ENCODE data around the gene RPRD1B.
A peak's percentile ranks its signal among the peaks of the same experiment; 100 is the strongest.

RPRD1B gene

DNA sequence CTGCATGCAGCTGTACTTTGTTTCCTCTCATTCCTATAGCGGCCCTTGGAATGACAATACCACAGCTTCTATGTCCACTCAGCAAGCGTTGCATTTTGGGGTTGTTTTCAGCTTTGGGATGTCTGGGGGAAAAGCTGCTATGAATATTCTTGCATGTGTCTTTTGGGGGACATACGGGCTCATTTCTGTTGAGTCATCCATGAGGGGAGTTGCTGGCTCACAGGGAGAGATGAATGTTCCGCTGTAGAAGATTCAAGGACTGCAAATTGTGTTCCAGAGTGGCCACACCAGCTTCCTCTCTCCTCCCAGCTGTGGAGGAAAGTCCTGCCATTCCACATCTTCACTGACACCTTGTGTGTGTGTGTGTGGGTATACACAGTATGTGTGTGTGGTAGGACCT, 88.2 kb downstream of the RPRD1B start:
- no peak for DNase-seq (ENCODE audit: low spot score)

DNA sequence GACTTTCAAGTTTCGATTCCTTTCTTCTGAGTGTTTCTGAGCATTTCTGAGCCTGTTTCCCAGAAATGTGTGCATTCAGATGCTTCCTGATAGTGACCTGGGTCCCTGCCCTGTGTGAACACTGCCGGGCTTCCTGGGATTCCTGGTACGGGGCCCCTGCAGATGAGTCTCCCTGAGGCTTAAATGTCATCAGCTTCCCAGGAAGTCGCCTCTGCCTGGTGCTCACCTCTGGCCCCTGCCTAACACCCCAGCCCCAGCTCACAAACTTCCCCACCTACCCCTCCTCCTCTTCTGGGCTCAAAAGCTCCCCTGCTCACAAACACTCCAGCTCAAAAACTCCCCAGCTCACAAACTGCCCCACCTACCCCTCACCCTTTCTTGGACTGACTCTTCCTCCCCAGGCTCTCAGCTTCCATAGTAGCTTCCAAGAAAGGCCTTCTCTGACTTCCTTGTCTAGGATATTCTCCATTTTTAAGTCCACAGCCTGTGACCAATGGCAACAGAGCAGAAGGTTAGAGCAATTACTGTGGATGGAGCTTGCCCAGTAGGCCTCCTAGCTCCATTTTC, 89.6 kb downstream of the RPRD1B start:
- DNase-seq (ENCODE audit: low spot score), result peak; percentile 60

DNA sequence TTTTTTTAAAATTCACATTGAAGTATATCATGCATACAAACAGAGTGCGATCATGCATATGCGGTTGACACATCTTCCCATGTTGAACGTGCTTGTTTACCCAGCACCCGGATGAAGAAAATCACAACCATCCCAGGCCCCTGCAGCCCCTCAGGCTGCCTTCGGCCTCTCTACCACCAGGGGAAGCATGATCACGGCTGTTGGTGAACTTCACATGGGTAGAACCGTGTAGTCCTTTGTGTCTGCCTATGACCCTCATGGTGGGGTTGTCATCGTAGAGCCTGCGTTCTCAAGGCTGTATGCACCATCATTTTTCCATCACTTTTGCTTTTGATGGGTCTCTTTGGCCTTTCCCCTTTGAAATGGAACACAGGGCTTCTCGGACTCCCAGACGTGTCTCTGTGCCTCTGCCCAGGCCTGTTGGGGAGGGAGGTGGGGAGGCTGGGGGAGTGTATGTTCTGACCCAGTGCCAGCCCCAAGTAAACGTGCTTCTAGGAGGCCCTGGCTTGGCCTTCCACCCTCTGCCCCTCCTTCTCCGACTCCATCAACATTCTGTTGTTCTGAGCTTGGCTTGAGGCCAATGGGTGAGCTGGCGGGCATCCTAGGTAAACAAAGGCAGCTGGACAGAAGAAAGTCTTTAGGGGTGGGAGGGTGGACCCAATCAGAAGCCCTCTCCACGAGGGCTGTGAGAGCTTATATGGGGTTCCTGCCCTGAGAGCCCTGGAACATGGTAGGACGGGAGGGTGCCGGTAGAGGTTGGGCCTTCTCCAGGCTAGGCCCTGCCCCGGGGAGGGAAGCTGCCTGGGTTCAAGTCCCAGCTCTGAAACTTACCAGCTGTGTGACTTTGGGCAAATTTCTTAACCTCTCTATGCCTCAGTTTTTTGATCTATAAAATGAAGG, 91.9 kb downstream of the RPRD1B start:
- no peak for DNase-seq (ENCODE audit: low spot score)

DNA sequence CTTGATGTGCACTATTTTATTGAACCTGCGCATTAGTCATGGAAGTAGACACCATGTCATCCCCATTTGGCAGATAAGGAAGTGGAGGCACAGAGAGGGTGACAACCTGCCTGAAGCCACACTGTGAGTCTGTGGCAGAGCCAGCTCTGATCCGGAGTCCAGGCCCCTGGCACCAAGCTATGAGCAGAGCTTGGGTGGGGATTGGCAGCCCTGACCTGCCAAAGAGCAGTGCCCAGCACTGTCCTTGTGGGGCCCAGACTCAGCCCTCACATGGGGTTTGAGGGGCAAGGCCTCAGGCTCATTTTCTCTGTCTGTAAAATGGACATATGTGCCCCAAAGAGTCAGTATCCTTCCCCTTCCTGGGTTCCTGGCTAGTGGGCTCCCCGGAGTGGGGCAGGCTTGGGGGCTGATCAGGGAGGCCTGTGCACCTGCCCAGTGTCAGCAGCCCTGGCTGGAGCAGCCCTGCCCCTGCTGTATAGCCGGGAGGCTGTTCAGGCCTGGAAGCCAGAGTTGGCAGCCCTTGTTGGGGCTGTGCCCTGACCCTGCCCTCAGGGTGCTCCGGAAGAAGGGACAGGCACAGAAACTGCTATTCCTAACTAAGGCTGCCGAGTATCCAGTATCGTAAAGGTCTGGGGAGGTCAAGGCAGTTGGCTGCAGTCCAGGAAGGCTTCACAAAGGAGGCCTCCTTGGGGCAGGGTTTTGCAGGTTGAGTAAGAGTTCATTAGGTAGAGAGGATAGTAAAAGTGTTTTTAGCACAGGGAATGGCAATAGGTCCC, 92.8 kb downstream of the RPRD1B start:
- DNase-seq (ENCODE audit: low spot score), result no peak

DNA sequence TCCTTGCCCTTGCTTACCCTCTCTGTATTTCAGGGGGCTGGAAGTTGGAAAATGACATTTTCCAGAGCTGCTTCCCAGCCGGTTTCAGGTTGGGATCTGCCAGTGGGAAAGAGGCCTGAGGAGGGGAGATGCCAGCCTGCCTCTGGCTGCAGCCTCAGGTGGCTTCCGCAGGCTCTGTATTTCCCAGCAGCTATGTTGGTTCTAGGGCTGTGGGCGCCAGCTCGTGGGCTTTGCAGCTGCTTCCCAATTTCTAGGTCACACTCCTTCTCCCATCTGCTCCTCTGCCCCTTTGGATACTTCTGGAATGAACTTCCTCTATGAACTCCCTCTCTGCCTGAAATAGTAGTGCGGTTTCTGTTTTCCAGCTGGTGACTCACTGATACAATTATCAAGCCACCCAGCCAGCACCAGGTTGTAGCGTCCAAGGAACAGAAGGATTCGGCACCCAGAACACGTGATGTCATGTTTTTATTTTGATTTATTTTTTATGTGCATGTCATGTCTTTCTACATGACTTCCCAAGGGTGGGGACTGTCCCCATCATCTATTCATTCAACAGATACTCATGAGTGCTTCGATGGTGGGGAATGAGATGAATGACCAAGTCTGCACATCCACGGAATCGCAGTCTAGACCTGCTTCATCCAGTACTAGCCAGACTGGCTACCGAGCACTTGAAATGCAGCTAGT, 93.5 kb downstream of the RPRD1B start:
- peak; percentile 96 for DNase-seq (ENCODE audit: low spot score)

DNA sequence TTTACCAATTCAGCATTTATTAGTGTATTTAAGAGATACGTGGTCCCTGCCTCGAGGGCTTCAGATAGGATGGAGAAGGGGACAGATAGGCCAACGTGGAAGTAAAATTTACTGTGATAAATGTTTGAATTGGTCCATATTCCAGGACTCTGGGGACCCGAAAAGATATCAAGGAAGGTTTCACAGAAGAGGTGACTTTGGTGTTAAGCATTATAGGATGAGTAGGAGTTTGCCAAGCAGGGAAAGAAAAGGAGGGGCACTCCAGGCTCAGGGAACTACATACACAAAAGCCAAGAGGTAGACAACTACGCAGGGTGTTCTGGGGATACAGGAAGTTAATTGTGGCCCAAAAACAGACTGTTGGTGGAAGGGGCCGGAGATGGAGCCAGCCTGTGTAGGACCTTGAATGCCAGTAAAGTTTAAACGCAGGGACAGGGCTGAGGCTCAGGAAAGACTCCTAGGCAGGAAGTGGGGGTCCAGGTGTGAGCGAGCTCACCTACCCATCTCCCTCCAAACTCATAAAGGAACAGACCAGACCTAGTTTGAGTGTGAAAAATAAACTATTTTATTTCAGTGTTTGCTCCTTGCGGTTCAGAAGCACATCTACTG, 94.5 kb downstream of the RPRD1B start:
- no peak for DNase-seq (ENCODE audit: low spot score)

DNA sequence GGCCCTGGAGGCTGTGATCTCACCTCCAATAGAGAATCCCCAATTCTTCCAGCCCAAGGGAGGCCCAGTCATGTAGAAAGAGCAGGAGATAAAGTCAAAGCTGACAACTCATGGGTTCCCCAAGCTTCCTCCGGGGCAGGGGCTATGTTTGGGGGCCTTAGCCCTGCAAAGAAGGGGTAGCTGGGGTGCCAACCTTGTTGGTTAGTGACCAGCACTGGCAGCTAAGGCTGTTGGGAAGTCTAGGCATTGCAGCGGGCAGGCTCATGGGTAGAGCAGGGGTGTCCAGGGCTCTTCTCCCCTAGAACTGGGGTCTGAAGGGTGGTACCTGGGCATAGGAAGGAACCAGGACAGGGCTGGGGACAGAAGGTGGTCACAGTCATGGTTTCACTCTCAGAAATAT, 95.1 kb downstream of the RPRD1B start:
- DNase-seq (ENCODE audit: low spot score), result no peak

DNA sequence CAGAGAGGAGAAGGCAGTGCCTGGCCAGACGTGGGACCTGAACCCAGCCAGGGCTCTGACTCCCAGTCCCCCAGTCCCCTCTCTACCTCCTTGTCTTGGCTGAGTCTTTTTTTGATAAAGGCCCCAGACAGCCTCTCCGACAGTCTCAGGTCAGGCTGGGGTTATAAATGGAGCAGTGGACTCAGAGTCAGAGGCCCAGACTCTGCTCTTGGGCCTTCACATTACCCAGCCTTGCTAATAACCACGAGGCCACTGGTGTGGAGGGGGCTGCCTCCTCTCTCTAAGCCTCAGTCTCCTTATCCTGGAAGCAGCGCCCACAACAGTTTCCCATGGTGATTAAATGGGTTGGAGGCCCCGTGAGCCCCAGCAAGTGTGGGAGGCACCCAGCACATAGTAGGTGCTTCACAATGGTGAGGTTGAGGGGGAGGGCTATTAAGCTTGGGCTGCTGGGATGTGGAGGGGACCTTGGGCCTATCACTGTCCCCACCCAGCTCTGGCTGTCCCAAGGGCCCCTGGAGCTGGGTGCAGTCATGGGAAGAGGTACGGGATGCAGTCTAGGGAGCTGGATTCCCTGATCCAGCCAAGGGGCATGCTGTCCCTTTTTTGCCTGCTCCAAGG, 95.8 kb downstream of the RPRD1B start:
- DNase-seq (ENCODE audit: low spot score), result no peak

DNA sequence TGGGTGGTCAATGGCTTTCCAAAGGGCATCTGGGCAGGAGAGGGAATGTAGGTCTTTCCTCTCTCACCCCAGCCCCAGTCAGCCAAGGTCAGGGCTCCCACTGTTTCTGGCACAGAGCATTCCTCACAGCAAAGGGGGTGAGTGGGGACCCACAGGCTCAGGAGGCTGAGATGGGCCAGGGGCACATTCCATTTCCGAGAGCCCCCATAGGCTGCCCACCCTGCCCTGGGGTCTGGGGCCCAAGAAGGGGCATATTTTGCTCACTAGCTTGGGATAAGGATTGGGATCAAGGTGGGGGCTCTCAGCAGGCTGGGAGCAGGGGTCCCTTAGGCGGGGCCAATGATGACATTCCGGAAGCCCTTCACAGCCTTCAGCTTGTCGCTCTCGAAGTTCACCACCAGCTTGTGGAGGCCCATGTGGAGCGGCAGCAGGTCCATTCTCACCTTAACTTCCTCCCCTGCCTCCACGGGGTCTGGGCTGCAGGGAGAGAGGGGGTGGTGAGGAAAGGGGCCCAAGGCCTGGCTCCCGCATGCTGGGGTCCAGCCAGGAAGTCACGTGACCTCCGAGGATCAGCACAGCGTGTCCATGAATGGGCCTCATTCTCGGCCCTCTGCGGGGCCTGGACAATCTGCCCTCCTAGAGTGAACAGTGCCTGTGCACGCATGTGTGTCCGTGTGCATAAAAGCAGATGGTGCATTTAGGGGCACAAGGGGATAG, 96.5 kb downstream of the RPRD1B start:
- DNase-seq (ENCODE audit: low spot score), result no peak

DNA sequence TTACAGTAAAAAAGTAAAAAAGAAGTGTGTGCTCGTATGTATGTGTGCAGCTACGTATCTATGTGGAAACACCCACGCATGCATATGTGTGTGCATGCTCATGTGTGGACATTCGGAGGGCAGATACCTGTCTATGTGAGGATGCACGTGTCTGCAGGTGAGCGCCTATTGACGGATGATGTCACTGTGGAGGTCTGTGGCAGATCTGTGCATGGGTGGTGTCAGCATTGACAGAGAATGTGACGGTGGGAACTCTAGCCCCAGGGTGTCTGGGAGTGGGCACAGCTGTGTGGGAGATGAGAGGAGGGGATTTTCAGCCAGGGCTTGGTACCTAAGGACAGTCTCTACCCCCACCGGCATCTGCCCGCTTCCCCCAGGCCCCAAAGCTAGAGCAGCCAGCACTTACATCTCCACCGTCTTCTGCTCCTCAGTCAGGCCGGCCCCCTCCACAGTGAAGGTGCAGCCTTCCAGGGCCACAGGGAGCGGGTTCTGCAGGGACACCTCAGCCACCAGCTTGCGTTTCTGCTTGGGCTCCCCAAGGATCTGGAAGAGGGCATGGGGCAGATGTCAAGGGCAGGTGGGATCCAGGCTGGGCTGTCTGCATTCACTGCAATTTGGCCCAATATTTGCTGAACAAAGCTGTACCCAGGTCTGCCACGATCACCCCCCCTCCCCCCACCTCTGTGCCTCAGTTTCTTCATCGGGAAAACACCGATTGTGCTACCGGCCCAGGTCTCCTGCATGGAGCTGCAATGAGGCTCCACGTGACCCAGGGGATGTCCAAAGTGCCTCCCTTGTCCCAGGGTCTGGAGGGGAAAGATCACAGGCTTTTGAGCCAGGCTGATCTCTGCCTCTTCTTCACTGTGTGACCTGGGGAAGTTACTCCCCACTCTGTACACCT, 97.4 kb downstream of the RPRD1B start:
- DNase-seq (ENCODE audit: low spot score), result no peak

DNA sequence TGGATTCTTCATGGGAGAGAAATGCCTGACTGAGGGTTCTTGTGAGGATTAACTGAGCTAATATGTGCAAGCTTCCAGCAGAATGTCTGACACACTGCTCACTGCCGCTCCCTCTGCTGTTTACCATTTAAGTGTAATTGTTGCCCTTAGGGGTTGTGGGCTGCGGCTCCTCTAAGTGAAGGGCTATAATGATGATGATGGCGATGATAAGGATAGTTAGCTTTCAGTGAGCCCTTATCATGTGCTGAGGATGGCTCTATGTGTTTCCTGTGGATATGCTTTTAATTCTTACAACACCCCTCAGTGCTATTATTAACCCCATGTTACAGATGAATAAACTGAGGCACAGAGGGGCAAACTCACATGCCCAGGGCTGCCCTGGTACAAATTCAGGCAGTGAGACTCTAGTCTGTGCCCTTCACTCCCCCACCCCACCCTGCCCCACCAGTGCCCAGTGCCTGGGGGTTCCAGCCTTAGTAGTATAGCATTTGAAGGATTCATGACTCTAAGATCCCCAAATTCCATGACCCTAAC, 98.1 kb downstream of the RPRD1B start:
- DNase-seq (ENCODE audit: low spot score), result no peak

DNA sequence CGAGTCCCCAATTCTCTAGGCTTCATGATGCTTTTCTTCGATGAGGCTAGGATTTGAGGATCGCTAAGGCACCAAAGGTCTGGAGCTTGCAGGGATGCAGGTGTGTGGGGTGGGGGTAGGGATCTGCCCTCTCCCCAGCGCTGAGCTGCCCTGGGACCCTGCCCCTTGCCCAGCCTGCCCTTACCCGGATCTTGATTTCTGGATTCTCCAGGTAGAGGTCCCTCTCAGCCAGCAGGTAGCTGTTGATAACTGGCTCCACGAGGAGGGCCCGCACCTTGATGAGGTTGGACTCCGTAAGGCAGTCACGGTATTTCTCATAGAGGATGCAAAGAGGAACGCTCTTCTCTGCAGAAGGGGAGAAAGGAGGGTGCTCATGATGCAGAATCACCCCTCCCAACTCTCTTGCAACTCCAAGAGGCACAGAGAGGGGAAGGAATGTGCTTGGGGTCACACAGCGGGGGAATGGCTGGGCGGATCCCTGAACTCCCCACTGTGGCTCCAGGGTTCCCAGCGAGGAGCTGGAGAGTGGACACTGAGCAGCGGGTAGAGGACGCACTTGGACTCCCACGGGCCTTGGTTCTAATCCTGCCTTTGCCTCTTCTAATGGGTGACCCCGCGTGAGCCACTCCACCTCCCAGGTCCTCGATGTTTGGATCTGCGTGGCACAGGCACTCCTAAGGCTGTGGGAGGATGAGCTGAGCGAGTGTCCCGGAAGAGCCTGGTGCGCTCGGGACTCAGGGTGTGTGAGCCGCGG, 98.8 kb downstream of the RPRD1B start:
- DNase-seq (ENCODE audit: low spot score), result no peak

DNA sequence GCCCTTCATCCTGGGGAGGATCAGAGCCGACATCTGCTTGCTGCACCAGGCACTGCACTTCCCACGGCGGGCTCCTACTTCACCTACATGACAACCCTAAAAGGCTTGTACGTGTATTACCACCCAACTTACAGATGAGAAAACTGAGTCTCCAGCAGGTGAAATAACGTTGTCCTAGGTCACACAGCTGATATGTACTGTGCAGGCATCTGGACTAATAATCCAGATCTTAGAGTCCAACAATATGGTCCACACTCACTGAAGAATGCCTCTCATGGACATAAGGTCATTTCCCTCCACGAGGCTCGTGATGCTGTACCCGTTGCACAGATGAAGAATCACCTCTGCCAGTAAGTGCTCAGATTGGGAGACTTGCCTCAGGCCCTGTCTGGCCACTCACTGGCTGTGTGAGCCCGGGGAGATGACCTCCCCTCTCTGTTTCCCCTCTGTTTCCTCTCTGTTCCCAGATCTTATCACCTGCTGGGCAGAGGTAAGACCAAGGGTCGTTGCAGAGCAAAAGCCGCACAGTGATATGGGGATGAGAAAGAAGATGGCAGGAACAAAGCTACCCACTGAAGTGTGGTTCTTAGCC, 99.5 kb downstream of the RPRD1B start:
- DNase-seq (ENCODE audit: low spot score), result no peak

DNA sequence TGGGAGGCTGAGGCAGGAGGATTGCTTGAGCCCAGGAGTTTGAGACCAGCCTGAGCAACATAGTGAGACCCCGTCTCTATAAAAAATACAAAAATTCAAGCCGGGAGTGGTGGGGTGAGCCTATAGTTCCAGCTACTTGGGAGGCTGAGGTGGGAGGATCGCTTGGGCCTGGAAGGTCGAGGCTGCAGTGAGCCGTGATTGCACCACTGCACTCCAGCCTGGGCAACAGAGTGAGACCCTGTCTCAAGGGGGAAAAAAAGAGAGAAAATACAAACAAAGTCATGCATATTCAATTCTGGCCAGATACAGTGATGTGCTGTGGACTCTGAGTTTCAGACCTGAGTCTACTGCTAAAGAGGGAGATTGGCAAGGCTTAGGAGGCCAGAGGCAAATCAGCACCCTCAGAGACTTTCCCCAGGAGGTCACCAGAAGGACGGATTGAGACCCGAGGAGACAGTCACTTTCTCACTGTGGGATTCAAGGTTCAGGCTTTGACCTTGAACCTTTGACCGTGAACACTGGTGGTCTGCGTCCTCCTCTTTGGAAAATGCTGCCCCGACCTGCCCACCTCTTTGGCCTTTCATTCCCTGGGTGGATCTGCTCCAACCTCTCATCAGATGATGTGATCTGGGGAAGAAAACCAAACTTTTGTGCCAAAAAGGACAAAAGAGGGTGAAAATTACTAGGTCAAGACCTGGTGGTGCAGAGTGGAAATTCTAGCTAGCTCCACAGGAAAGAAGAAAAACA, 100.3 kb downstream of the RPRD1B start:
- no peak for DNase-seq (ENCODE audit: low spot score)

DNA sequence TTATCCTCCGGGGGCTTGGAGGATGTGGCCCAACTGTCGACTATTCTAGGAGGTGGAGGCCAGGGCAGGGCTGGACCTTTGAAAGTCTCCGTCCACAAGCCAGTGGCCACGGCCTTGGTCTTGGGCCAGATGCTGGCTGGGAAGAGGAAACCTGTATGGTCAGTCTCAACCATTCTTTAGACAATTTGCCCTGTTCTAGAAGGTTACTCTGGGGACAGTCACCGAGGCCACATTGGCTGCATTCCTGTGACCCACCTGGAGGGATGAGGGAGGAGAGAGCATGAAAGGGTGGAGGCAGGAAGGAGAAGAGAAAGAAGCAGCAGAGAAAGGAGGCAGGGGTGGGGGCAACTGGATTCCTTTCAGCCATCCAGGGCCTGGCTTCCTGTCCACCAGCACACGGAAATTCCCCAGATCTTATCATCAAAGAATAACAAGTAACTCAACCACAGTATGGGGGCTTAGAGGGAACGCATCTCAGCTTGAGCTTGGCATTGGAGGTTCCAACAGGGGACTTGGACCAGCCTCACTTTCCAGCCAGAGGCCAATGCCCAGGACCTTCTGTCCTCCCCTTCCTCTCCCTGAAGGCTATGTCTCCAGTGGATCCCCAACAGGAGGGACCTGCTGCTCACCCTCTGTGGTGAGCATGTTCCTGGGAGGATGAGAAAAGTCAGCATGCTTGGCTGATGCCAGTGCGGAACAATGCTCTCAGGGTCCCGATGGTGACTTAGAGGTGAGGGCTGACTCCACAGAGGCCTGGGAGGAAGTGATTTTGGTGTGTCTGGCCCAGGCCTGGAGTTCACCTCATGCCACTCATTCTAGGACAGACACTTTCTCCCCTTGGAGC, 101.1 kb downstream of the RPRD1B start:
- peak; percentile 96 for DNase-seq (ENCODE audit: low spot score)

DNA sequence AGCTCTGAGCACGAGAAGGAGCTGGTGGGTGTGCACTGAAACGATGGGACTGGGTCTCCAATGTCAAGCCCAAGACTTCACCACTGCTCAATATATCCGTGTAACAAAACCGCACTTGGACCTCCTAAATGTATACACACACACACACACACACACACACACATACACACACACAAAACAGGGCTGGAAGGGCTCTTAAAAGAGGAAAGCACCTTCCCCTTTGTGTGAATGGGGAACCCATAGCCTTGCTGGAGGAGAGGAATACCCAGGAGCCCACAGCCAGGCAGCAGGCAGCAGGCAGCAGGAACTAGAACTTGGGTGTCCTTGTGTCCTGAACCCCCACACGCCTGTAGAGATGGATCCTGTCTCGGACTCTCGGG, 101.7 kb downstream of the RPRD1B start:
- peak; percentile 64 for DNase-seq (ENCODE audit: low spot score)

Data from SW480 (cell line).